Endothelial cell (in vitro differentiated cells): ENCODE data around the gene TRAM1L1. TPM values are rescaled to one million over a fixed set of nuclear protein-coding genes. Genes with fewer than 3 reads are reported as not detected.

ENCODE experiments used
- DNase-seq: peaks from one replicate; pipeline ENCODE4 v3.0.0; 2021; ENCODE audit warnings: low spot score
- H3K27ac Mint-ChIP-seq: one replicate; pipeline ENCODE4 v1.8.0; 2021; ENCODE audit warnings: mixed read lengths, inconsistent platforms; ENCODE audit not compliant: unreplicated experiment
- H3K27me3 Mint-ChIP-seq: one replicate; pipeline ENCODE4 v1.8.0; 2021; ENCODE audit warnings: mild to moderate bottlenecking, moderate library complexity, mixed read lengths, inconsistent platforms; ENCODE audit not compliant: unreplicated experiment
- H3K36me3 Mint-ChIP-seq: one replicate; pipeline ENCODE4 v1.8.0; 2021; ENCODE audit warnings: mild to moderate bottlenecking, low read depth, mixed read lengths, inconsistent platforms; ENCODE audit not compliant: unreplicated experiment
- H3K4me1 Mint-ChIP-seq: one replicate; pipeline ENCODE4 v1.8.0; 2021; ENCODE audit warnings: mild to moderate bottlenecking, mixed read lengths, inconsistent platforms; ENCODE audit not compliant: unreplicated experiment
- H3K4me3 Mint-ChIP-seq: one replicate; pipeline ENCODE4 v1.8.0; 2021; ENCODE audit warnings: mild to moderate bottlenecking, mixed read lengths, inconsistent platforms; ENCODE audit not compliant: unreplicated experiment
- H3K9me3 Mint-ChIP-seq: one replicate; pipeline ENCODE4 v1.8.0; 2021; ENCODE audit warnings: mixed read lengths, inconsistent platforms; ENCODE audit not compliant: unreplicated experiment
- CTCF ChIP-seq: fragments of 200-600 bp; sonication (generic); IDR thresholded peaks from one replicate; pipeline ENCODE4 v1.5.0; 2021; ENCODE audit warnings: antibody characterized with exemption; ENCODE audit not compliant: unreplicated experiment
- long read RNA-seq: library from polyadenylated mRNA; unstranded; transcript quantifications from one replicate; pipeline ENCODE4 v2.0.0, GENCODE V29; 2020; ENCODE audit not compliant: unreplicated experiment
- total RNA-seq: library from RNA; stranded (reverse); fragmentation: NEBNext Ultra II Directional; extraction: Animal tissue kit (Norgen Biotek cat#: 25700); gene quantifications from one replicate; pipeline ENCODE4 v1.2.1, GENCODE V29; 2021; ENCODE audit not compliant: unreplicated experiment

Gene TRAM1L1
- 1.8 TPM for total RNA-seq
- long read RNA-seq, transcript TRAM1L1-201 (1 exons, 2,023 nt) = major isoform, 5 of 5 reads
- long read RNA-seq, partial matches to known transcripts = 0 of 5 reads
- long read RNA-seq, other reads (novel, unspliced or antisense) = 0 of 5 reads

- DNase-seq = peak; percentile 78
- no peaks in the 10 kb centered on the region for H3K9me3 Mint-ChIP-seq
- peak within 1 kb of the TSS; percentile 85 for H3K4me3 Mint-ChIP-seq
- no peak for TF ChIP-seq CTCF
- H3K27ac Mint-ChIP-seq = no peak within 1 kb of the TSS
- H3K27me3 Mint-ChIP-seq = no peaks in the 10 kb centered on the region
- H3K4me1 Mint-ChIP-seq = no peaks in the 10 kb centered on the region
- no peaks in the 10 kb centered on the region for H3K36me3 Mint-ChIP-seq
Observed at GRCh38 chr4:117084866-117085701, at the start of gene TRAM1L1. TSS of gene TRAM1L1 (minus strand) at chr4:117085576. CDS start at chr4:117085393, 183 bp downstream.

- no peaks in the 10 kb centered on the region for H3K36me3 Mint-ChIP-seq
- no peaks in the 10 kb centered on the region for H3K4me1 Mint-ChIP-seq
- no peak overlapping the region for H3K4me3 Mint-ChIP-seq
- no peak overlapping the region for H3K27ac Mint-ChIP-seq
- H3K9me3 Mint-ChIP-seq = no peaks in the 10 kb centered on the region
- DNase-seq = no peak
- peak; percentile 63 for TF ChIP-seq CTCF
- no peaks in the 10 kb centered on the region for H3K27me3 Mint-ChIP-seq
Observed at GRCh38 chr4:117134386-117134785, 49.0 kb upstream of the TRAM1L1 start.

- TF ChIP-seq CTCF = no peak
- H3K4me3 Mint-ChIP-seq = no peak overlapping the region
- H3K27ac Mint-ChIP-seq = no peak overlapping the region
- no peaks in the 10 kb centered on the region for H3K27me3 Mint-ChIP-seq
- no peaks in the 10 kb centered on the region for H3K9me3 Mint-ChIP-seq
- H3K36me3 Mint-ChIP-seq = no peaks in the 10 kb centered on the region
- no peaks in the 10 kb centered on the region for H3K4me1 Mint-ChIP-seq
- no peak for DNase-seq
Observed at GRCh38 chr4:117096886-117097285, 11.5 kb upstream of the TRAM1L1 start.

- no peaks in the 10 kb centered on the region for H3K27me3 Mint-ChIP-seq
- no peak for DNase-seq
- H3K9me3 Mint-ChIP-seq = no peaks in the 10 kb centered on the region
- H3K36me3 Mint-ChIP-seq = no peaks in the 10 kb centered on the region
- no peak overlapping the region for H3K4me3 Mint-ChIP-seq
- no peaks in the 10 kb centered on the region for H3K4me1 Mint-ChIP-seq
- no peak overlapping the region for H3K27ac Mint-ChIP-seq
- TF ChIP-seq CTCF = no peak
Observed at GRCh38 chr4:117096462-117096861, 11.1 kb upstream of the TRAM1L1 start.

GRCh38 chr4:117093571-117093970 is 8.2 kb upstream of the TRAM1L1 start:
- Mint-ChIP-seq H3K4me1 (no peaks in the 10 kb centered on the region), H3K27ac (no peak overlapping the region), H3K36me3 (no peaks in the 10 kb centered on the region), H3K4me3 (no peak overlapping the region), H3K9me3 (no peaks in the 10 kb centered on the region), H3K27me3 (no peaks in the 10 kb centered on the region)
- no peak for DNase-seq
- TF ChIP-seq CTCF = no peak
